HepG2 (cell line): ENCODE data around the gene GPATCH4. TPM values are rescaled to one million over a fixed set of nuclear protein-coding genes. Genes with fewer than 3 reads are reported as not detected.
A peak's percentile ranks its signal among the peaks of the same experiment; 100 is the strongest.

Source experiments
- ELK4 ChIP-seq: sonication (generic); formaldehyde crosslinking; IDR thresholded peaks from 2 replicates; pipeline ENCODE4 v1.9.0; 2021; ENCODE audit warnings: missing genetic modification reagents, borderline replicate concordance
- HBP1 ChIP-seq: IDR thresholded peaks from 2 replicates; pipeline ENCODE4 v1.6.1; 2016; ENCODE audit warnings: low read depth, control low read depth
- RERE ChIP-seq: IDR thresholded peaks from 2 replicates; pipeline ENCODE4 v1.6.1; 2016; ENCODE audit warnings: low read depth, missing genetic modification reagents, missing compliant biosample characterization
- RFX1 ChIP-seq: fragments of 450-650 bp; IDR thresholded peaks from 2 replicates; pipeline ENCODE4 v1.6.1; 2017
- RXRA ChIP-seq: sonication (generic); formaldehyde crosslinking; IDR thresholded peaks from 2 replicates; pipeline ENCODE4 v1.5.1; 2020; ENCODE audit warnings: missing genetic modification reagents
- SIN3B ChIP-seq: fragments of 150-350 bp; IDR thresholded peaks from 2 replicates; pipeline ENCODE4 v1.6.1; 2014; ENCODE audit warnings: low read length
- TARDBP ChIP-seq: sonication (generic); formaldehyde crosslinking; IDR thresholded peaks from 2 replicates; pipeline ENCODE4 v1.8.0; 2022; ENCODE audit warnings: mild to moderate bottlenecking, missing genetic modification reagents
- THAP9 ChIP-seq: sonication (generic); formaldehyde crosslinking; IDR thresholded peaks from 2 replicates; pipeline ENCODE4; 2020; ENCODE audit warnings: missing genetic modification reagents, mild to moderate bottlenecking, borderline replicate concordance
- TP53 ChIP-seq: sonication (generic); formaldehyde crosslinking; conservative IDR thresholded peaks from 2 replicates; pipeline ENCODE4 v1.4.0; 2020; ENCODE audit warnings: missing genetic modification reagents
- ZBTB43 ChIP-seq: sonication (generic); formaldehyde crosslinking; conservative IDR thresholded peaks from 2 replicates; pipeline ENCODE4 v1.4.0; 2020; ENCODE audit warnings: missing genetic modification reagents
- ZFYVE20 ChIP-seq: sonication (generic); formaldehyde crosslinking; IDR thresholded peaks from 2 replicates; pipeline ENCODE4 v1.8.0; 2023; ENCODE audit warnings: low read depth, mild to moderate bottlenecking, moderate library complexity, missing genetic modification reagents, borderline replicate concordance
- ZNF274 ChIP-seq: sonication (generic); formaldehyde crosslinking; IDR thresholded peaks from 2 replicates; pipeline ENCODE4 v1.5.1; 2020; ENCODE audit warnings: mild to moderate bottlenecking, missing genetic modification reagents
- ZNF674 ChIP-seq: sonication (generic); formaldehyde crosslinking; IDR thresholded peaks from 2 replicates; pipeline ENCODE4 v1.5.0; 2020; ENCODE audit warnings: low read depth, mild to moderate bottlenecking, missing genetic modification reagents
- ZNF790 ChIP-seq: sonication (generic); formaldehyde crosslinking; IDR thresholded peaks from 2 replicates; pipeline ENCODE4 v1.8.0; 2022; ENCODE audit warnings: missing genetic modification reagents, mild to moderate bottlenecking, borderline replicate concordance
- polyA plus RNA-seq, 8 experiments: library from polyadenylated mRNA; depleted of rRNA in 3 of 8; stranded (reverse) in 7 of 8; unstranded in 1 of 8; fragments of >200 nt; fragmentation: Illumina TruSeq in 4 of 8; extraction: Trizol in 4 of 8; gene quantifications; 2 replicates each; pipeline versions ENCODE4 v1.2.1 to v1.2.3, GENCODE V29; 2011 to 2016; ENCODE audit warnings: low read depth in 4 of 8, missing spikeins in 1 of 8, mixed read lengths in 1 of 8; ENCODE audit not compliant: insufficient read depth in 1 of 8
- total RNA-seq, 5 experiments: library from RNA; depleted of rRNA; stranded (reverse); fragments of >200 nt; fragmentation: Illumina TruSeq; extraction: Trizol; gene quantifications; 2 replicates each; pipeline ENCODE4 v1.2.3, GENCODE V29; 2016; ENCODE audit warnings: low read depth in 1 of 5

GPATCH4 gene
- total and polyA plus RNA-seq, 2 of the 13 experiments (the other 11 are each of a cell fraction or from before 2014, with no cell fraction given): 19.2 to 37.9 TPM

- TF ChIP-seq TARDBP (CRISPR knock-in tag): peak; percentile 78; the same call in 1 of the 2 replicates
- TF ChIP-seq HBP1 (CRISPR knock-in tag): peak; percentile 94; the same call in 1 of the 2 replicates
- peak; percentile 34; the same call in 1 of the 2 replicates for TF ChIP-seq ZNF274 (CRISPR knock-in tag)
- no peak for TF ChIP-seq ZNF790 (CRISPR knock-in tag)
- TF ChIP-seq SIN3B: peak; percentile 73; the same call in 1 of the 2 replicates
- TF ChIP-seq RFX1: peak; percentile 60
- TF ChIP-seq THAP9 (CRISPR knock-in tag): peak; percentile 52; the same call in 1 of the 2 replicates
- no peak for TF ChIP-seq ZFYVE20 (CRISPR knock-in tag)
- no peak for TF ChIP-seq RERE (CRISPR knock-in tag)
- peak; percentile 64 for TF ChIP-seq RXRA
- TF ChIP-seq ZBTB43: no peak; the same call in 1 of the 2 replicates
- TF ChIP-seq ELK4: no peak
- no peak for TF ChIP-seq ZNF674 (CRISPR knock-in tag)
- no peak for TF ChIP-seq TP53
Observed at GRCh38 chr1:156601122-156601830, at the start of gene GPATCH4 (continued).
